Measurements from ENCODE around the gene CABLES1.

DNA sequence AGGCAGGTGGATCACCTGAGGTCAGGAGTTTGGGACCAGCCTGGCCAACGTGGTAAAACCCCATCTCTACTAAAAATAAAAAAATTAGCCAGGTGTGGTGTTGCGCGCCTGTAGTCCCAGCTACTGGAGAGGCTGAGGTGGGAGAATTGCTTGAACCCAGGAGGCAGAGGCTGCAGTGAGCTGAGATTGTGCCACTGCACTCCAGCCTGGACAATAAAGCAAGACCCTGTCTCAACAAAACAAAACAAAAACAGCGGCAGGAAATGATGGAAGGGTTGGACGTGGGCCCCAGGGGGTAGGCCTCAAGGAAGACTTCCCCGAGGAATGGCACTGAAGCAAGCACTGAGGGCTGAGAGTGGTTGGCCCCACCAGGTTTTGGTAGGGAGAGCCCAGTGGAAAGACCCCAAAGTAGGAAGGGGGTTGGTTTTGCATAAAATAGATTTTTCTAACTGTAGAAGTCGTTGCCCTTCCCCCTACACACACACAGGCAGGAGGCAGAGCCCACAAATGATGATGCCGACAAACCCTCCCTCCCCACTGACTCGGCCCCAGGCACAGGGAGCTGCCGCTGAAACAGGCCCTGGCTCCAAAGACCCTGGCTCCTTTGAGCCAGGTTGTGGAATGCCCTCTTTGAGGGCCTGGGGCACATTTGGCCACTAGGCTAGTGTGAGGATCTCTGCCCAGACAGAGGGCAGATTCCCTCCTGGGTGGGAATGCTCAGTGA is 104.8 kb downstream of the CABLES1 start:
- TF ChIP-seq CTCF (IDR thresholded peaks at IDR 0.05) (no peak), POLR2A (IDR thresholded peaks at IDR 0.05) (no peak)
